ENCODE data around the gene CCDC80. TPM values are rescaled to one million over a fixed set of nuclear protein-coding genes. Genes with fewer than 3 reads are reported as not detected.

CCDC80 gene
- total RNA-seq, 1 donor from 2014 or later: 148 TPM

DNA sequence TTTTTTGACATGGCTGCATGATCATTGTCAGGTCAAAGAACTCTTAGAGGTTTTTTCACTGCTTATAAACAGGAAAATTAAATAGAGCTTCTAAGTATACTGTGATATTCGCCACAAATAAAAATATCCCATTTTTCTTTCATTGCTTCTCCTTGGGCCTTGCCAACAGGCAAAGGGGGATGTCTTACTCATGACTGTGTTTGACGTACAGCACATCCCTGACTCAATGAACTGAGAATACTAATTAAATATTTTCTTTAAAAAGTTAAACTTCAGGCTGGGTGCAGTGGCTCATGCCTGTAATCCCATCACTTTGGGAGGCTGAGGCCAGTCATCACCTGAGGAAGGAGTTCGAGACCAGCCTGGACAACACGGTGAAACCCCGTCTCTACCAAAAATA is 41.4 kb upstream of the CCDC80 start:
- TF ChIP-seq, protein P1, sequence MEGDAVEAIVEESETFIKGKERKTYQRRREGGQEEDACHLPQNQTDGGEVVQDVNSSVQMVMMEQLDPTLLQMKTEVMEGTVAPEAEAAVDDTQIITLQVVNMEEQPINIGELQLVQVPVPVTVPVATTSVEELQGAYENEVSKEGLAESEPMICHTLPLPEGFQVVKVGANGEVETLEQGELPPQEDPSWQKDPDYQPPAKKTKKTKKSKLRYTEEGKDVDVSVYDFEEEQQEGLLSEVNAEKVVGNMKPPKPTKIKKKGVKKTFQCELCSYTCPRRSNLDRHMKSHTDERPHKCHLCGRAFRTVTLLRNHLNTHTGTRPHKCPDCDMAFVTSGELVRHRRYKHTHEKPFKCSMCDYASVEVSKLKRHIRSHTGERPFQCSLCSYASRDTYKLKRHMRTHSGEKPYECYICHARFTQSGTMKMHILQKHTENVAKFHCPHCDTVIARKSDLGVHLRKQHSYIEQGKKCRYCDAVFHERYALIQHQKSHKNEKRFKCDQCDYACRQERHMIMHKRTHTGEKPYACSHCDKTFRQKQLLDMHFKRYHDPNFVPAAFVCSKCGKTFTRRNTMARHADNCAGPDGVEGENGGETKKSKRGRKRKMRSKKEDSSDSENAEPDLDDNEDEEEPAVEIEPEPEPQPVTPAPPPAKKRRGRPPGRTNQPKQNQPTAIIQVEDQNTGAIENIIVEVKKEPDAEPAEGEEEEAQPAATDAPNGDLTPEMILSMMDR (IDR thresholded peaks at IDR 0.05): no peak
- Histone ChIP-seq H3K4me3 (no peak overlapping the region), H3K9me3 (no peaks in the 10 kb centered on the region), H3K27ac (no peak overlapping the region), H3K36me3 (no peaks in the 10 kb centered on the region), H3K27me3 (ENCODE audit: low read depth) (no peaks in the 10 kb centered on the region), H3K4me1 (peaks cover under 1% of the 10 kb centered on the region)
- no peak for DNase-seq
- intact Hi-C loops (cut with DNase I): no loop called here
- ATAC-seq: no peak

DNA sequence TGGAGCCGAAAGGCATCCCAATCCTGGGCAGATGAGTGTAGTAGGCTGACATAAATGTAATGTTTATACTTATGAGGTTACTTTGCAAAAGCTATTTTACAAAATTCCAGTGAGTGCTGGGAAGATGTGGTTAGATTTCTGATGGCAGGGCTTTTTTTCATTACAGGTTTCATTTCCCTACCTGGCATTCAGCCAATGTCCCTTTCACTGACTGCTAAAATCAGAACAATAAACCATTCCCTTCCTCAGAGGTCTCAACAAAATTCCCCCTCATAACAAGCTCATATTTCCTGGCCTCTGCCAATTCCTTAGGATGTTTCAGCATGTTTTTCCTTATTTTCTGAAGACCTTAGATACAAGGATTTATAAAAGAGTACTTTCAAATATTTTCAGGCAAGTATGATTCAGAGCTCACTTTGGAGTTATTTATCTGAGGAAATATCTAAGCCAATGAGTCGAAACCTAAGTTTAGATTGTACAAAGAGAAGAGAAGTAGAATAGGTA is 40.9 kb upstream of the CCDC80 start:
- DNase-seq (no peak), ATAC-seq (no peak)
- Histone ChIP-seq H3K27ac (no peak overlapping the region), H3K4me1 (peaks cover 6% of the 10 kb centered on the region), H3K9me3 (no peaks in the 10 kb centered on the region), H3K27me3 (ENCODE audit: low read depth) (no peaks in the 10 kb centered on the region), H3K4me3 (no peak overlapping the region), H3K36me3 (no peaks in the 10 kb centered on the region)
- TF ChIP-seq, protein P1 (IDR thresholded peaks at IDR 0.05): no peak
- intact Hi-C loops (cut with DNase I): no loop called here

DNA sequence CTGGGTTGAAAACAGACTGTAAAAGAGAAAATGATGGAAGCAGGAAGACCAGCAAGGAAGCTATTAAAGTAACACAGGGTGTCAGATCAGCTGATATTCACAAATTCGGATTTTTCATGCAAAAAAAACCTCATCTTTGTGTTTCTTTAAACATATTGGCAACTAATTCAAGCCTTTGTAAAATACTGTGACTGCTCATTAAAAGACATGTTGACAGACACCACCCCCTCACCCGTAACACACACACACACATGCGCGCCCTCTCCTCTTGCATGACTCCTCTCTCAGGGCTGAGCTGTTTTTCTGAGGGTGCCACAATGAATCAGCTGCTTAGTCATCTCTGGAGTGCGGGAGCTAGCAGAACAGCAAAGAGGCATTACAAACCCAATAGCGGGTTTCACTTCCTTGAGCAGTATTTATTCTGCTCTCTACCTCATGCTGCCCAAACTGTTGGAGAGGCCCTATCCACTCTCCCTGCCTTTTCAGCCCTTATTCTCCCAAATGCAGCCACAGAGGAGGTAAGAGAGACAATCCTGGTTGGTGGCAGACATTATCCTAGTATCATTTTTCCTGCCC is 35.8 kb upstream of the CCDC80 start:
- no peaks in the 10 kb centered on the region for H3K27me3 ChIP-seq (ENCODE audit: low read depth)
- no peaks in the 10 kb centered on the region for H3K36me3 ChIP-seq
- DNase-seq (peak; percentile 61), ATAC-seq (peak; percentile 95 to 97)
- H3K4me3 ChIP-seq: no peak overlapping the region
- intact Hi-C loops (cut with DNase I): no loop called here
- no peak overlapping the region for H3K27ac ChIP-seq
- peaks cover 19% of the 10 kb centered on the region for H3K4me1 ChIP-seq
- H3K9me3 ChIP-seq: no peaks in the 10 kb centered on the region
- TF ChIP-seq, protein P1 (IDR thresholded peaks at IDR 0.05): no peak

DNA sequence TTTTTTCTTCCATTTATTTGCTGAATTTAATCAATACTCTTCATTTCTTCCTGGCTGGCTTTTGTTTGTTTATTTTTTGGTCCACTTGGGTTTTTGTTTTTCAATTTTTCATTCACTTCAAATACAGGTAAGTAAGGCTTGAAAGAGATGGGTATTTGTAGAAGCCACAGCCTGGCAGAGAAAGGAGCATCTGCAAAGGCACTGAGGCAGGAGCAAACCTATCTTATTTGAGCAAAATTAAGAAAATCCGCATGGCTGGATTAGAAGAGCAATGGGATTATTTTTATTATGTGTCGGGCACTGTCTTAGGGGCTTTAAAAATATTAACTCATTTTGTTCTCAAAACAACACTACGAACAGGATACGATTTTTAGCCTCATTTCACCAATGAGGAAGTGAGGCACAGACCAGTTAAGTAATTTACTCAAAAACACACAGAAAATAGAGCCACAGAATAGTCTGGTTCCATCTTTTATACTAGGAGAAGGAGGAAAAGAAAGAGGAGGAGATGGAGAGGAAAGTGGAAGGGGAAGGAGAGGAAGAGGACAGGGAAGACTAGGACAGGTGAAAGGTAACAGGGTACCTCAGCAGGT is 35.1 kb upstream of the CCDC80 start:
- no peak overlapping the region for H3K27ac ChIP-seq
- peaks cover 24% of the 10 kb centered on the region for H3K4me1 ChIP-seq
- intact Hi-C loops (cut with DNase I): no loop called here

DNA sequence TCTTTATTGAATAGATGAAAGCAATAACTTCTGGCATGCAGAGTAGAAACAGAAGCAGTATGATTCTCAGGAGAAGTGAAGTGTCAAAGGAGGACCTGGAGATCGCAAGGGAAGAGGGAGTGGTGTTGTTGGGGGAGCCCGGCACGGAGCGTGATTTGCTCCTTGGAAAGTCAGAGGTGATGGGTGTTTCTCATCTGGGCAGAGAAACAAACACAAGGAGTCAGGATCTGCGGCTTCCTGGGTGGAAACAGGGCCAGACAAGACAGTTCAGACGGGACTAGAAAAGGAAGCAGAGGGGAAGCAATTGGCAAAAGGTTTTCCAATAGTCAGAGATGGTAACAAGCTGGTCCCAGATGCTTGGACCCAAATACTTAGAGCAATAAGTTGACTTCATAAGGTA is 34.4 kb upstream of the CCDC80 start:
- Histone ChIP-seq H3K4me1 (peaks cover 24% of the 10 kb centered on the region), H3K27me3 (ENCODE audit: low read depth) (no peaks in the 10 kb centered on the region), H3K9me3 (no peaks in the 10 kb centered on the region), H3K4me3 (no peak overlapping the region), H3K36me3 (no peaks in the 10 kb centered on the region), H3K27ac (no peak overlapping the region)
- TF ChIP-seq, protein P1 (IDR thresholded peaks at IDR 0.05): no peak
- ATAC-seq: no peak
- DNase-seq: no peak
- intact Hi-C loops (cut with DNase I): no loop called here

More for the DNA sequence above, 35.1 kb upstream of the CCDC80 start:
- Histone ChIP-seq H3K27me3 (ENCODE audit: low read depth) (no peaks in the 10 kb centered on the region), H3K36me3 (no peaks in the 10 kb centered on the region), H3K9me3 (no peaks in the 10 kb centered on the region), H3K4me3 (no peak overlapping the region)
- DNase-seq: no peak
- ATAC-seq: no peak
- TF ChIP-seq, protein P1 (IDR thresholded peaks at IDR 0.05): no peak
